TTC549 (cell line): Measurements from ENCODE around the gene KLHL17.

Experiments
- FAIRE-seq: peaks from 2 replicates; lab custom pipeline; 2012; peaks lifted over from hg19 to GRCh38; lab: Jason Lieb, UNC

KLHL17 gene

DNA sequence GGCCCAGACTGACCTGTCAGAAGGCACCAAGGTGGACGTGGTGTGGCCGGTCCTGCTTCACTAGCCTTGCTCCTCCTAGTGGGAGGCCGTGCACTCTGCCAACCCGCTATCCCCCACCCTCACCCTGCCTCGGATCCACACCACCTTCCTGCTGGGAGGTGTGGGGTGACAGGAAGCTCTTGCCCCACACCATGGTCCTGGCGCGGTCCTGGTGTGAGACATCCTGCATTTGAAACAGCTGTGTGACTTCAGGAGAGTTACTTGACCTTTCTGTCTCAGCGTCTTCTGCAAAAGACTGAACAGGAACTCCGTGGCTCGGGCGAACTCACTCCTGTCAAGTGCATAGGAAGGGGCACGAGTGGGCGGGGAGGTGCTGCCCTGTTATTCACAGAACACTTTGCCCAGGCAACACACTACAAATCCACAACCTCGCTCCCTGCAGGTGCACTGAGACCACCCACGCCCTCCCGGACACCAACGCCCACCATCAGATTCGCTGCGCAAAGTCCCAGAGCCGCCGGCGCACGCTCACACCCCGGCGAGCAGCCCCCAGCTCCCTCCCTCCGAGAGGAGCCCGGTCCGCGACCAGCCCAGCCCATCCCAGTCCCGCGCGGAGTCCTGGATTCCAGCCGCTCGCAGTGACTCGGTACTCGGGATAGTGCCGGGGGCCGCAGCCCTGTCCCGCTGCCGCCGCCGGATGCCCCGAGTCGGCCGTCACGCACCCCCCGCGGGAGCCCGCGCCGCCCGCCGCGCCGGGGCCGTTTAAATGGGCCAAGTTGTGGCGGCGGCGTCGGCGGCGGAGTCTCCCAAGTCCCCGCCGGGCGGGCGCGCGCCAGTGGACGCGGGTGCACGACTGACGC, 37.0 kb upstream of the KLHL17 start, which contains the start of gene SAMD11:
Gene SAMD11 (plus strand): TSS at position 793 of the 860 bp plus-strand sequence. CDS start 509 bp downstream, outside the sequence.
- no peak for FAIRE-seq

DNA sequence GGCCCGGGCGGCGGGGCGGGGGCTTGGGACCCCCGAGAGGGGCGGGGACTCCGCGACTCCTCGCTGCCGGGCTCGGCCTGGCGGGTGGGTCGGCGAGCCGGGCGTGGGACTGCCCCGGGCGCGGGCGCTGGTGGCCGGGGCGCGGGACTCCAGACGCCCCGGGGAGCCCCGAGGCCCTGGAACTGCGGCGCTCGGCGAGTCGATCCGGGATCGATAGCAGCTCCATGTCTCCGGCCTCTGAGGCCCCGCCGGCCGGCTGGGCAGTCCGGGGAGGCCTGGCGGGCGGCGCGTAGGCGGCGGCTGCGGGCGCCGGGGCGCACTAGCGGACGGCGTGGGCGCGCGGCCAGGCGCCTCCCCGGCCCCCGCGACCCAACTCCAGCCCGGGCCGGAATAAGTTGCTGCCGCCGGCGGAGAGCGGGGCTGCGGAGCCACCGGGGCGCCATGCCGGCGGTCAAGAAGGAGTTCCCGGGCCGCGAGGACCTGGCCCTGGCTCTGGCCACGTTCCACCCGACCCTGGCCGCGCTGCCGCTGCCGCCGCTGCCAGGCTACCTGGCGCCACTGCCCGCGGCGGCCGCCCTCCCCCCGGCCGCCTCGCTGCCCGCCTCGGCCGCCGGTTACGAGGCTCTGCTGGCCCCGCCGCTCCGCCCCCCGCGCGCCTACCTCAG, 36.3 kb upstream of the KLHL17 start:
- no peak for FAIRE-seq

DNA sequence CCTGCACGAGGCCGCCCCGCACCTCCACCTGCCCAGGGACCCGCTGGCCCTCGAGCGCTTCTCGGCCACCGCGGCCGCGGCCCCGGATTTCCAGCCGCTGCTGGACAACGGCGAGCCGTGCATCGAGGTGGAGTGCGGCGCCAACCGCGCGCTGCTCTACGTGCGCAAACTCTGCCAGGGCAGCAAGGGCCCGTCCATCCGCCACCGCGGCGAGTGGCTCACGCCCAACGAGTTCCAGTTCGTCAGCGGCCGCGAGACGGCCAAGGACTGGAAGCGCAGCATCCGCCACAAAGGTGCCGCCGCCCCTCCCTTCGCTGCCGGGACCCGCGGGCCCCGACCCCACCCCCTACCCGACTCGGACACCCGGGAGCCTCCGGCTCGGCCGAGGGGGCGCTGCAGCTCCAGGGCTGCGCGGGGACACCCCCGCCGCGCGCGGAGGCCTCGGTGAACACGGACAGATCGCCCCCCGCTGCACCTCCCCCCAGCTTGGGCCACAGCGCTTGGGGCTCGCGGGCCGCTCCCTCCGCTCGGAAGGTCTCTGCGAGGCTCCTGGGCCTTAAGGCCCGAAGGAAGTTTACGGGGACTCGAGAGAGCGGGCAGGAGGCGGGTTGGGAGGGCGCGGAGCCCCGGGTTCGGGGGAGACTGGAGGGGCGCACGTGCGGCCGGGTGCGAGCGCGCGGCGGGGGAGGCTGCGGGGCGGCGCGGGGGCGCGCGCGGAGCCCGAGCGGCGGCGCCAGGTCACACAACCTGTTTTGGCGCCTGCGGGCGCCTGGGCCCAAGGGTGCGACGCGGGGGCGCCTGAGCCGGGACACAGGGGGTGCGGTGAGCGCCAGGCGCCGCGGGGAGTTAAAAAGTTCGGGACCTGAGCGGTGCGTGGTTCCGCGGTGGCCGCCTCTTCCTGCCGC, 35.5 kb upstream of the KLHL17 start:
- no peak for FAIRE-seq

DNA sequence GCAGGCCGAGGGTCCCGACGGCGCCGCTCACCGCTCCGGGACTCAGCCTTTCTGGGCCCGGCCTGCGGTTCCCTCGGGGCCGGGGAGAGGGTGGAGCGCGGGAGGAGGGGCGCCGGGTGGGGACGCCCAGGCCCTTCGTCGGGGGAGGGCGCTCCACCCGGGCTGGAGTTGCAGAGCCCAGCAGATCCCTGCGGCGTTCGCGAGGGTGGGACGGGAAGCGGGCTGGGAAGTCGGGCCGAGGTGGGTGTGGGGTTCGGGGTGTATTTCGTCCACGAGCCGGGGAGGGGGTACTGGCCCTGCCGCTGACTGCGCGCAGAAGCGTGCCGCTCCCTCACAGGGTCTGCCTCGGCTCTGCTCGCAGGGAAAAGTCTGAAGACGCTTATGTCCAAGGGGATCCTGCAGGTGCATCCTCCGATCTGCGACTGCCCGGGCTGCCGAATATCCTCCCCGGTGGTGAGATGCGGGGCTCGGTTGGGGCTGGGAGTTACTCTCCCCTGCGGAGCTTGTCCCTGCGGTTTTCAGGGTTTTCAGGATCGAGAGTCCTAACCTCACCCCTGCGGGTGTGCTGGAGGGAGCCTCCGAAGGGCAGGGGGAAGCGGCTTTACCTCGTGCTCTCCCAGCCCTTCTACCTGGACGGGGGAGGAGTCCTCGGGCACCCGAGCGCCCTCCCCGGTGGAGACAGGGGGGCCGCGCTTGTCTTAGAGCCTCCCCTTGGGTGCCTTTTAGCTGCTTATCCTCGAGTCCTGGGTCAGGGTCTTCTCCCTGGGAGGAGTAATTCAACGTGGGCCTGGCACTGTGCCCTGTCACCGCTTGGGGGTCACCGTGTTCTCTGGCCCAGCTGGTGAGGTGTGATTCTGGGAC, 34.6 kb upstream of the KLHL17 start:
- FAIRE-seq, result no peak

DNA sequence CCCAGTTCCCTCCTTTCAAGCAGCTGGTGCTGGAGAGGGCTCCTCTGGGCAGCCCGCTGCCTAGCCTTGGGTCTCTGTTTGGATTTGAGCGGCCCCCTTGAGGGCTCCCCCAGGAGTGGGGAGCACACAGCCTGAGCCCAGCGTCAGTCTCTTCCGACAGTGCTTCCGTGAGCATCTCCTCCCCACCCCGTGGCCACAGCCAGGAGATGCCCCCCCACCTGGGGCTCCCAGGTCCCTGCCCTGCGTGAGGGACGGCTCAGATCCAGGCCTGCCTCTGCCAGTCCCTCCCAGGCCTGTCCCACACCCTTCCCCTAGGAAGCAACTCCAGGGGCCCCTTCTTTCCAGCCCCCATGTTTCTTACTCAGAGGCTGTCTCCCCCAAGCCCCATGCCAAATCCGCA, 33.1 kb upstream of the KLHL17 start:
- no peak for FAIRE-seq

DNA sequence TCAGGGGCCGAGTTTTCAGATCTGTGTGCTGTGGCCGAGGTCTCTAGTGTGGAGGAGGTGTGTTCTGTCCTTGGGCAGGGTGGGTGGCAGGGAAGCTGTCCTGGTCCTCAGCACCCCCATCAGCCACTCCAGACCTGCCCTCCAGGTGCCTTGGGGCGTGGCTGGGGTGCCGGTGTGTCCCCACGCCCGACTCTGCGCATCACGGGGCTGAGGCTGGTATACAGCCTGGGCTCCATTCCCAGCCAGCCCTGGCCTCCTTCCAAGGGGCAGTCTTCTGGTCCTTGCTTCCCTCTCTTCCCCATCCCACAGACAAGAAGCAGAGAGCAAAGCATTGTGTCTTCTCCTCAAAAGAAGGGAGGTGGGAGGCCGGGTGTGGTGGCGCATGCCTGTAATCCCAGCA, 32.6 kb upstream of the KLHL17 start:
- no peak for FAIRE-seq

DNA sequence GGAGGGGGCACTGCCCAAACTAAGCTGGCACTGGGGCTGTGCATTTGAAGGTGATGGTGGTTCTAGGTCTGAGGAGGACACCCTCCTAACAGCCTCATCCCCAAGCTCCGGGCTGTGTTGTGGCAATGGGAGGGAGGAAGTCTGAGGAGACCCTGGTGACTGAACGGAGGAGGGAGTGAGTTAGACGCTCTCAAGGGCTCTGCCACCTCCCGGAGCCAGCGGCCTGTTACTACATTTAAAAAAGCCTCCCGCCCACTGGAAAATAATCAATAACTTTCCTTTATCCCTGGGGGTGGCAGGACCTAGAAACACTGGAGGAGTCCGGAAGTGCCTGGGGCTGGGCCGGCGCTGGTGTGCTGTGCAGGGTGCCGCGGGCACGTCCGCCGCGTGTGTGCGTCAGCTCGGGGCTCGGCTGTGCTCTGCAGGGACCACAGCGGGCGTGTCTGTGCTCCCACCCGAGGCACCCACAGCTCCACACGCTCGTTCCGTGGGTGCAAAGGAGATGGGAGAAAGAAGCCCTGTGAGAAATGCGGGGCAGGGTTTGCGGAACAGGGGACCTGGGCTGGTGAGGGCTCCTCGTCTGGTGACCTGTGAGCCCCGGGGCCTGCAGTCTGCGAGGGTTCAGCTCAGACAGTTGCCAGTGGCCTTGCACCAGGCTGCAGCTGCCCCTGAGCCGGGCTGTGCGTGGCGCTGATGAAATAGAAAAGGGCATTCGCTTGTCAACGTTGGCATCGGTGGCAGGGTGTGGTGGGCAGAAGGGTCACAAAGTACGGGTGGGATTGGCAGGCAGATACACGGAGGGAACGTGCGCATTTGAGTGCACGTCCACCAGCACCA, 31.3 kb upstream of the KLHL17 start:
- no peak for FAIRE-seq

DNA sequence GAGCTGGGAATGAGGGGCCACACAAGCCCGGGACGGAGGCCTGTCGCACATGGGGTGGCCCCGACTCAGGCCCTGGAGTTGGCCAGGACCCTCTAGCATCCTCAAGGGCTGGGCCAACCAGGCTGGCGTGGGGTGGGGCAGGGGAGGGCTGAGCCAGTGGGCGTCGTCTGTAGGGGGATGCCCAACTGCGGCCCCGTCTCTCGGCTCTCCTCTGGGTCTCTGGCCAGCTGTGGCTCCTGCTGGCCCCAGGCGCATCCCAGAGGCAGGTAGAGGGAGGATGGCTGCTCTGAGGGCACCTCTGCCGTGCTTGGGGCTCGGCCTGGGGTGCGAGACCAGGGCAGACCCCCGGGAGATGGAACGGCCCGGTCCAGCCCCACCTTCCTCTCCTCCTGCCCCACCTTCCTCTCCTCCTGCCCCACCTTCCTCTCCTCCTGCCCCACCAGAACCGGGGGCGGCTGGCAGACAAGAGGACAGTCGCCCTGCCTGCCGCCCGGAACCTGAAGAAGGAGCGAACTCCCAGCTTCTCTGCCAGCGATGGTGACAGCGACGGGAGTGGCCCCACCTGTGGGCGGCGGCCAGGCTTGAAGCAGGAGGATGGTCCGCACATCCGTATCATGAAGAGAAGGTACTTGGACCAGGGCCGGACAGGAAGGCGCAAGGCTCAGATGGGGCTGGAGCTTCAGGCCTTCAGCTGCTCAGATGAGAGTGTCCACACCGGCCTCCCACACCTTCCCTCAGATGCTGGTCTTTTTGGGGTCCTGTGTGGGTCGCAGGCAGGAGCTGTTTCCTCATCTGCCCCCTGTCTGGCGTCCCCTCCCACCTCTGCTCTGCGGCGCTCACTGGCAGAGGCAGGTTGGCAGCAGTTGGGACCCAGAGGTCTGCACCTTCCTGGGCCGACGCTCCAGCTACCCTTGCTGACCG, 30.4 kb upstream of the KLHL17 start:
- FAIRE-seq, result no peak

DNA sequence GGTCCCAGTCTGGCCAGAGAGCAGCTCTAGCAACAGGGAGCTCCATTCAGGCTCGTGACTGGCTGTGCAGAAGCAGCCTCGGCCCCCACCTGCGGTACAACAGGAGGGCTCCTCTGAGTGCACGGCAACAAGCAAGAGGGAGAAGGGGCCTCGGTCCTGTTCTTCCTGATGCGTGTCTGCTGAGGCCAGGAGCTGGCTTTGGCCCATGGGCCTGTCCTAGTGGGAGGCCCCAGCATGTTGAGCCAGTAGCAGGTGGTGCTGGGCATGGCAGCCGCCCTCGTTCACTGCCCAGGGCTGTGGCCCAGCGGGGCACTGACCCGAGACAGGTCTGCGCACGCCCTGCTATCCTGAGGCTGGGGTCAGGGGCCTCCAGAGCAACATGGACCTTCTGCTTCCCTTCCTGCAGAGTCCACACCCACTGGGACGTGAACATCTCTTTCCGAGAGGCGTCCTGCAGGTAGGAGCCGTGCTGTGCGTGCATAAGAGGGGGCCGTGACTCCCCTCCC, 29.7 kb upstream of the KLHL17 start:
- no peak for FAIRE-seq

DNA sequence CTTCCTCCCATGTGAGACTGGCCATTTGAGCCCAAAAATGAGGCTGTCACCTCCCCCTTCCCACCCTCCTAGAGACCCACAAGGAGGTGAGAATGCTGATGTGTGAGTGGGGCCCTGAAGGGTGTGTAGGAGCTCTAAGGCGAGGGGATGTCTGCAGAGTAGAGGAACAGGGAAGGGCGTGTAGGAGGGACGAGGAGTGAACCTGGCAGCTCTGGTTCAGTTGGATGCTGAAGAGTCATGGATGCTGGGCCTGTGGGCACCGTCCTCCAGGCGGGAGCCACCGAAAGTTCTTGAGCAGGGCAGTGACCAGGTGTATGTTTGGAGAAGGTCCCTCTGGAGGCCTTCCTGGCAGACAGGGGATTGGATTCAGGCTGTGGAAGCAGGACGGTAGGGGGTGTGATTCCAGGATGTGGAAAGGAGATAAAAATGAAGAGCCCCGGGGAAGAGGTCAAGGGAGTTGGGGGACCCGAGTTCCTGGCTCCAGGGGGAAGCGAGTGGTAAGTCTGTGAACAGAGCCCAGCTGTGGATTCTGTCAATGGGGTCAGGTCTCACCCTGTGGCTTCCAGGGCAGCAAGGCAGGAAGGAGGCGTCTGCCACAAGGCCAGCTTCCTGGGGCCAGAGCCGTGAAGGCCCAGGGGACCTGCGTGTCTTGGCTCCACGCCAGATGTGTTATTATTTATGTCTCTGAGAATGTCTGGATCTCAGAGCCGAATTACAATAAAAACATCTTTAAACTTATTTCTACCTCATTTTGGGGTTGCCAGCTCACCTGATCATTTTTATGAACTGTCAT, 28.8 kb upstream of the KLHL17 start:
- FAIRE-seq, result no peak

DNA sequence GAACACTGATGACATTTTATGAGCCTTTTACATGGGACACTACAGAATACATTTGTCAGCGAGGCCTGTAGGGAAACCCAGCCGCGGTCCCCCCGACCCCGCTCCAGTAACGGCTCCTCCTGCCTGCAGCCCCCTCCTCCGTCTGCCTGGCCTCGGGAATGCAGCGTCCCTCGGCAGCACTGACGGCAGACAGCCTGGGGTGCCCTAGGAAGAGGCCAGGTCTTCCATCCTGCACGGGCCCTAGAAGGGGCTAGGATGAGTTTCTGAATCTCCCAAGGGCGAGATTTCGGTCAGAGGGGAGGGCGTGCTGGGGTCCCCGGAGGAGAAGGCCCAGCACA, 28.2 kb upstream of the KLHL17 start:
- no peak for FAIRE-seq

DNA sequence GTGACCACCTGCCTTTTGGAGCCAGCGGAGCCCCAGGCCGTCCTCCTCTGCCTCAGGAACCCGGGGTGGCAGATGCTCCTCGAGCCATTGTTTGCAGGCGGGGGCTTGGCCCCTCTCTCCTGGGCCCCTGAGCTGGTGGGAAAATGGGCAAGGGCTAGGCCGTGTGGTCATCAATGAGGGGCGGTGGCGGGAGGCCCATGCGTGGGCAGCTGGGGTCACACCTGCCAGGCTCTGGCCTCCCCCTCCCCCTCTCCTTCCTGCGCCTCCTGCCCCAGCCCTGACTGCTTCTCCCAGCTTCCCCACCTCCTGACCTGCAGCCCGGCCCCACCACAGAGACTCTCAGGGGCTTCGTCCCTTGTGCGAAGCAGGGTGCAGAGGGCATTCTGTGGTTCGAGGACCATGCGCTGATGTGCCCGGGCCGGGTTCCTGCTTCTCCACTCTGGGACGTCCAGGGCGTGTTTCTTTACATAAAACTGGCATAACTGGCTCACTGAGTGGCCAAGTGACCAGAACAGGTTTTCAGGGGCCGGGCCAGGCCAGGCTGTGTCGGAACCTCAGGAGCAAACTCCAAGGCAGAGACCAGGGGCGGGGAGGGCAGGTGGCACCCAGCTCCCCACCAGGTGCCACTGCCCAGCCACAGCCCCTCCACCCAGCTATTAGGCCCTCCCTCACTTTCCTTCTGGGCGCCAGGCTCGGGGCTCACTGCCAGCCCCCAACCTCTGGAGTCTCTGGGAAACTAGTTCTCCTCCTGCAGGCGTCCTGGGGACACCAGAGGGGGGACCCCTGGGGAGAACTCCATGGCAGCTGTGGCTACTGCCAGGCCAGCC, 27.4 kb upstream of the KLHL17 start:
- no peak for FAIRE-seq

DNA sequence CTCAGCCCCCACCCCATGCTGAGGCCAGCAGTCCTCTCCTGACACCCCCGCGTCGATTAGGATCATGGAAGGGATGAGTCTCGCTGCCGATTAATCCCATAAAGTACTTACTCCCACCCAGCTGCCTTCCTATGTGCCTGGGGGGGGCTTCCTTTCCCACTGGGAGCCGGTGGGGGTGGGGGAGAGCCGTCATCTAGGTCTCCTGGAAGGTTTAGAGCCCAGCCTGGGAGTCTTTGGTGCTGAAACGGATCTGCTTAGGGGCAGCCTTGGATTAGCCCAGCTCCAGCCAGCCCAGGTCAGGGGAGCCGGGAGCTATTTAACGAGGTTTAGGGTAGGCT, 26.8 kb upstream of the KLHL17 start:
- FAIRE-seq, result no peak

DNA sequence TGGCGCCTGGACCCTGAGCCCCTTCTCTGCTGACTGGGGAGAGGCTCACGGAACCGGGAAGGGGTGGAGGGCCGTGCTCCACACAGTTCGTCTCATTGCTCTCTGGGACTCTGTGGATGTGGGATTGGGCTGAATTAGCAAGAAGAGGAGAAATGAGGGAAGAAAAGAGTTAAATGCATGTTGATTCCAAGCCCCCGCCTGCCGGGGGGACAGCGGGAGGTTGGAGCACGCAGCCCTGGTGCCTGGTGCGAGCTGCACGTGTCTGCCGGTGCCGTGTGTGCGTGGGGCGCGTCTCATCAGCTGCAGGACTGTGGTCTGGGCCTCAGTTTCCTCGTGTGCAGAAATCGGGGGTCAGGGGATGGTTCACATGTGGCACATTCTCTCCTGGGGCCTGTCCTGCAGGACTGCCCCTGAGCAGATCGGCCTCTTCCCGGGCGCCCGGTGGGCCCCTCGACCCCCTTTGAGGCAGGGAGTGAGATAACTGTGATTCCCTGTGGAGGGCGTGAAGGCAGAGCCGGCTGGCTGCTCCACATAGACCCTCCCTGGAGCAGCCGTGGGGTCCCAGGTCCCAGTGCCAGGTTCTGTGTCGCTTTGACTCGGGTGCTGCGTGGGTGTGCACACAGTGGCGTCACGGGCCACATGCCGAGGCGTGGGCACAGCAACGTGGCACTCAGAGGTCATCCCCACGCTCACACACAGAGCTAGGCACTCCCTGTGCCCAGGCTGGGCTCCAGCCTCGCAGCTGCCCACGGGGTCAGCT, 25.2 kb upstream of the KLHL17 start:
- no peak for FAIRE-seq

DNA sequence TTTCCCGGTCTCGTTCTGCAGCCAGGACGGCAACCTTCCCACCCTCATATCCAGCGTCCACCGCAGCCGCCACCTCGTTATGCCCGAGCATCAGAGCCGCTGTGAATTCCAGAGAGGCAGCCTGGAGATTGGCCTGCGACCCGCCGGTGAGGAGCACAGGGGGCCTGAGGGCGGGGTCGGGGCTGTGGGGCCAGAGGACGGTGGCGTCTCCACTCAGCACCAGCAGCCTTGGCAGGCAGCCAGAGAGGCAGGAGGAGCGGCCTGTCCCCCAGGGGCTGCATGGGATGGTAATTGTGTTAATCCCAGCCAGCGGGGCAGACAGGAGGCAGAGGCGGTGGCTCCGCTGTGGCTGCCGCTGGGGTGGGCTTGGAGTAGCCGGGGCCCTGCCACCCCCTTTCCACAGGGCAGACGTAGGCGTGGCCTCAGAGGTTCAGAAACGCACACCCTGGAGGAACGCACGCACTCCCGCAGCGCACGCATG, 24.6 kb upstream of the KLHL17 start:
- no peak for FAIRE-seq

DNA sequence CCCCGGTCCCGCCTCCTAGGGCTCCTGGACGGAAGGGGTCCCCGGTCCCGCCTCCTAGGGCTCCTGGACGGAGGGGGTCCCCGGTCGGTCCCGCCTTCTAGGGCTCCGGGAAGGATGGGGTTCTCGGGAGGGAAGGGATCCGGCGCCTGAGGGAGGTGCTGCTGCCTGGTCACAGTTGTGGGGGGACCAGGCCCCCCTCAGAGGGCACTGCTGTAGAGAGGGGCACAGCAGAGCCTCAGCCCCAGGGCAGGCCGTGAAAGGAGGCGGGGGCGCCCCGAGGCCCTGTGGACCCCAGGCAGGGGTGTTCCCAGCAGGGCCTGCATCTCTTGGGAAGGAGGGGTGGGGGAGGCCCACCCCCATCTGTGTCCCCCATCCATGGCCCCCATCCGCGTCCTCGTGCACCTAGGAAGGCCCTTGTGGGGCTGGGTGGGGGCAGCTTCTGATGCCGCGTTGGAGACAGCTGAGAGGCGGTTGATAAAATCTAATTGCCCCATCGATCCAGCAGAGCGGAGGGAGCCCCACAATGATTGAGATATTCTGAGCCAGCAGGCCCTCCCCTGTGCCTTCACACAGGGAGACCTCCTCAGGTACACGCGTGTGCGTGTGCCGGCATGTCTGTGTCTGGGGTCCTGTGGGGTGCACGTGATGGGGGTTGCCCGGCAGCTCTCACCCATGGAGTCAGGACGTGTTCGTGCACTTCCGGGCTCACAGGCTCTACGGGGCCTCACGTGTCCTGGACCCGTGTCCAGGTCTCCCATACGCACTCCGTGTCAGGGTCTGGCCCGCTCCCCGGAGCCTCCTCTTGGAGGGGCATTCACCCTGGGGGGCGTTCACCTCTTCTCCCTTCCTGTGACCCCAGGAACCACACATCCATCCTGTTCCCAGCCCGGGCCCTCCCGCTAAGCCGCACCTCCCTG, 23.8 kb upstream of the KLHL17 start:
- FAIRE-seq, result no peak
